Lung (tissue), 12 donors: ENCODE results near the gene SLC22A4. TPM values are rescaled to one million over a fixed set of nuclear protein-coding genes. Genes with fewer than 3 reads are reported as not detected.

Experiments
- ATAC-seq: fragments of 200-7000 bp; cut with Tn5 transposase; one replicate; pipeline ENCODE4 v1.9.1; 2020; ENCODE audit warnings: moderate number of reproducible peaks; ENCODE audit not compliant: insufficient read depth, low FRiP score
- DNase-seq, 3 donors: peaks; one replicate each; pipeline ENCODE4 v3.0.0-alpha.2; 2013 to 2017
- H3K27ac ChIP-seq, 2 donors: one replicate each; pipeline ENCODE4 v1.5.1; 2013; ENCODE audit warnings: mild to moderate bottlenecking in 2 of 2, moderate library complexity in 2 of 2, control low read depth in 1 of 2, inconsistent platforms in 1 of 2, low read depth in 1 of 2, low read length in 1 of 2
- H3K27me3 ChIP-seq, 3 donors: one replicate each; pipeline ENCODE4 v1.5.1; 2013; ENCODE audit warnings: low read length in 2 of 3; ENCODE audit not compliant: control insufficient read depth in 3 of 3, insufficient read depth in 3 of 3
- H3K36me3 ChIP-seq, 4 donors: one replicate each; pipeline ENCODE4 v1.5.1; 2013; ENCODE audit warnings: low read length in 4 of 4, mild to moderate bottlenecking in 1 of 4, moderate library complexity in 1 of 4; ENCODE audit not compliant: control insufficient read depth in 4 of 4, insufficient read depth in 4 of 4
- H3K4me1 ChIP-seq, 5 donors: one replicate each; pipeline ENCODE4 v1.5.1; 2013; ENCODE audit warnings: low read length in 5 of 5, mild to moderate bottlenecking in 2 of 5, moderate library complexity in 1 of 5; ENCODE audit not compliant: control insufficient read depth in 5 of 5, insufficient read depth in 5 of 5
- H3K4me3 ChIP-seq: one replicate; pipeline ENCODE4 v1.5.1; 2013; ENCODE audit warnings: mild to moderate bottlenecking, control low read depth, moderate library complexity
- H3K9ac ChIP-seq, 2 donors: one replicate each; pipeline ENCODE4 v1.5.1; 2013; ENCODE audit warnings: low read length in 2 of 2, control low read depth in 1 of 2; ENCODE audit not compliant: insufficient read depth in 1 of 2
- H3K9me3 ChIP-seq, 4 donors: one replicate each; pipeline ENCODE4 v1.5.1; 2013; ENCODE audit warnings: low read length in 3 of 4, mild to moderate bottlenecking in 1 of 4, moderate library complexity in 1 of 4; ENCODE audit not compliant: control insufficient read depth in 4 of 4, insufficient read depth in 3 of 4
- WGBS, 2 donors: extraction: QIAGEN DNeasy Blood & Tissue Kit; methylation state at CpG; one replicate each; pipeline ENCODE4 v1.1.7; 2013; 5-methylcytosine and 5-hydroxymethylcytosine counted together
- polyA plus RNA-seq, 2 donors: library from polyadenylated mRNA; stranded (reverse); fragments of 200-250 nt; gene quantifications; one replicate each; pipeline ENCODE4 v1.2.1, GENCODE V29; 2013
- total RNA-seq, 2 donors: library from RNA; depleted of rRNA in 1 of 2; stranded (reverse); fragments of >200 nt in 1 of 2; gene quantifications; one replicate each; pipeline ENCODE4 v1.2.1, GENCODE V29; 2014 to 2021
- TF ChIP-seq, protein P1 (sequence below): IDR thresholded peaks from 2 replicates; pipeline ENCODE4 v1.5.1; 2012; ENCODE audit warnings: mild to moderate bottlenecking; ENCODE audit errors: control extremely low read depth, extremely low read depth
- donor health status: control.
- donor health status: control.
- donor health status: Bipolar disorder and iron deficiency.
- donor health status: healthy.
- donor health status: DM: yes; HTN: yes; CAD: no.

The SLC22A4 gene
- total and polyA plus RNA-seq, 4 donors = 3.6 to 18.1 (median 13.3) TPM

GRCh38 chr5:132380047-132380446 is 85.9 kb downstream of the SLC22A4 start:
- Histone ChIP-seq H3K36me3 (peaks cover 0 to 12% (median 6%) of the 10 kb centered on the region in 4 donors), H3K9me3 (no peaks in the 10 kb centered on the region), H3K9ac (no peak overlapping the region), H3K4me3 (no peak overlapping the region), H3K27me3 (no peaks in the 10 kb centered on the region), H3K27ac (no peak overlapping the region), H3K4me1 (no peaks in the 10 kb centered on the region)
- WGBS, 2 donors = 96 to 98% methylated on average over 6 of the region's 6 CpGs
- ATAC-seq (no peak), DNase-seq (no peak)
- TF ChIP-seq, protein P1, sequence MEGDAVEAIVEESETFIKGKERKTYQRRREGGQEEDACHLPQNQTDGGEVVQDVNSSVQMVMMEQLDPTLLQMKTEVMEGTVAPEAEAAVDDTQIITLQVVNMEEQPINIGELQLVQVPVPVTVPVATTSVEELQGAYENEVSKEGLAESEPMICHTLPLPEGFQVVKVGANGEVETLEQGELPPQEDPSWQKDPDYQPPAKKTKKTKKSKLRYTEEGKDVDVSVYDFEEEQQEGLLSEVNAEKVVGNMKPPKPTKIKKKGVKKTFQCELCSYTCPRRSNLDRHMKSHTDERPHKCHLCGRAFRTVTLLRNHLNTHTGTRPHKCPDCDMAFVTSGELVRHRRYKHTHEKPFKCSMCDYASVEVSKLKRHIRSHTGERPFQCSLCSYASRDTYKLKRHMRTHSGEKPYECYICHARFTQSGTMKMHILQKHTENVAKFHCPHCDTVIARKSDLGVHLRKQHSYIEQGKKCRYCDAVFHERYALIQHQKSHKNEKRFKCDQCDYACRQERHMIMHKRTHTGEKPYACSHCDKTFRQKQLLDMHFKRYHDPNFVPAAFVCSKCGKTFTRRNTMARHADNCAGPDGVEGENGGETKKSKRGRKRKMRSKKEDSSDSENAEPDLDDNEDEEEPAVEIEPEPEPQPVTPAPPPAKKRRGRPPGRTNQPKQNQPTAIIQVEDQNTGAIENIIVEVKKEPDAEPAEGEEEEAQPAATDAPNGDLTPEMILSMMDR = no peak

DNA sequence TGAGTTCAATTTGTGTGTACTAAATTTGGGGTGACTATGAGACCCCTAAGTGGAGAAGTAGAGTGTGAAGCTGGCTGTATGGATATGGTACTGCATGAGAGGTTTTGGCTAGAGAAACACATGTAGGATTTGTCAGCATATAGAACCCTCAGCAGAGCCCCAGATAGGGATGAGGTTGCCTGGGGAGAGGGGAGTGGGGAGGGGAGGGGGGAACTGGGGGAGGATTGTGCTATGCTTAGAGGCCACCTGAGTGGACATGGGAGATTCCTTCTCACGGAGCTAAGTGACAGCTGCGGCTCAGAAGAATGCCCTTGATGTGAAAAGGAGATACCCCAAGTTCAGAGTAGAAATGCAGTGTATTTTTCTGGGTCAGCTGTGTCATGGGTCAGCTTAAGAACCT is 86.5 kb downstream of the SLC22A4 start:
- no peak overlapping the region for H3K27ac ChIP-seq
- no peaks in the 10 kb centered on the region for H3K27me3 ChIP-seq
- no peak overlapping the region for H3K4me3 ChIP-seq
- ATAC-seq = no peak
- H3K9me3 ChIP-seq = no peaks in the 10 kb centered on the region
- H3K4me1 ChIP-seq = peaks cover 0 to 3% (median 2%) of the 10 kb centered on the region in 5 donors
- WGBS, 2 donors = 82 to 84% methylated on average over 2 of the region's 2 CpGs
- H3K9ac ChIP-seq = no peak overlapping the region
- TF ChIP-seq, protein P1 = no peak
- peaks cover 0 to 12% (median 6%) of the 10 kb centered on the region in 4 donors for H3K36me3 ChIP-seq
- no peak for DNase-seq

DNA sequence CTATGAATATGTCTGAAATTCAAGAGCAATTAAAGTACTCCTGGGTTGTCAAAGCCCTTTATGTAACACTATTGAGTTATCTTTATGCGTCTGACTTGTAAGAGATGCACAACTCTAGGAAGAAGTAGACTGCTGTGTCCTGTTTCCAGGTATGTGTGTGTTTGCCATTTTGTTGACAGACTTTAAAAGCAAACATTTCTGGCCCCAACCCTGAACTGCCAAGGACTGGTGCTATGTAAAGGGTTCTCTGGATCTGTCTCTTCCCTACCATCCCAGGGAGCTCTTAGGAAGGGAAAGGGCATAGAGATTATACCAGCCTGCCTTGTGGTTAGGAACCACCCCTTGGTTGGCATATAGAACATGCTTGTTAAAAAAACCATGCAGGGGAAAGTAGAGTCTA is 87.4 kb downstream of the SLC22A4 start:
- peaks cover 0 to 4% (median 3%) of the 10 kb centered on the region in 5 donors for H3K4me1 ChIP-seq
- no peaks in the 10 kb centered on the region for H3K27me3 ChIP-seq
- H3K36me3 ChIP-seq = peaks cover 0 to 12% (median 6%) of the 10 kb centered on the region in 4 donors
- H3K27ac ChIP-seq = no peak overlapping the region
- no peak overlapping the region for H3K9ac ChIP-seq
- ATAC-seq = no peak
- 71 to 86% methylated on average over 1 of the region's 1 CpG for WGBS, 2 donors
- H3K9me3 ChIP-seq = no peaks in the 10 kb centered on the region
- TF ChIP-seq, protein P1 = no peak
- DNase-seq = no peak
- H3K4me3 ChIP-seq = no peak overlapping the region

GRCh38 chr5:132383261-132383660 is 89.1 kb downstream of the SLC22A4 start:
- 48 to 97% methylated on average over 1 of the region's 1 CpG for WGBS, 2 donors
- no peak for DNase-seq
- Histone ChIP-seq H3K27ac (no peak overlapping the region), H3K9ac (no peak overlapping the region), H3K27me3 (no peaks in the 10 kb centered on the region), H3K4me1 (peaks cover 0 to 18% (median 11%) of the 10 kb centered on the region in 5 donors), H3K9me3 (no peaks in the 10 kb centered on the region), H3K4me3 (no peak overlapping the region), H3K36me3 (peaks cover 0 to 12% (median 8%) of the 10 kb centered on the region in 4 donors)
- TF ChIP-seq, protein P1 = no peak
- ATAC-seq = no peak
